Measurements from ENCODE around the gene FUS. TPM values are rescaled to one million over a fixed set of nuclear protein-coding genes. Genes with fewer than 3 reads are reported as not detected.

FUS gene
- total RNA-seq, 1 experiment from 2014 or later: 522 TPM

GRCh38 chr16:31141489-31142108 lies 38.3 kb upstream of the FUS start:
- ChIA-PET POLR2A (interaction anchor here (0.6 to 9.9 kb wide), 11 partner anchors 11 to 1021 kb away, joined by 3 to 84 read pairs (median 4); partner anchors contain the start of genes FUS, HSD3B7 and KAT8), CTCF (interaction anchor here (0.6 to 2.2 kb wide), 29 partner anchors 10 to 319 kb away, joined by 3 to 30 read pairs (median 5); partner anchors contain the start of genes ARMC5, HSD3B7, KAT8 and ZNF646), RAD21 (ENCODE audit: low non-redundant PET in 1 of 2, low total read pairs in 2 of 2, uncharacterized antibody in 2 of 2, unreplicated experiment in 2 of 2) (interaction anchor here (0.6 to 1.8 kb wide), 10 partner anchors 24 to 241 kb away, joined by 3 to 10 read pairs (median 4); partner anchors contain the start of genes HSD3B7 (in 2 of the 2), KAT8 (in 2 of the 2), ZNF646 (in 1 of the 2) and ZNF668 (in 1 of the 2))
- no TSS peak for BruUV-seq (replicated peaks)
- Histone ChIP-seq H3K36me3 (ENCODE audit: control insufficient read depth in 1 of 2, insufficient read depth in 2 of 2, low read length in 2 of 2) (no peaks in the 10 kb centered on the region), H3K79me2 (ENCODE audit: insufficient read depth, low read length) (no peaks in the 10 kb centered on the region), H3K9ac (ENCODE audit: low read length) (peak overlapping the region; percentile 69), H3K9me2 (ENCODE audit: insufficient read depth) (no peaks in the 10 kb centered on the region), H3K27me3 (ENCODE audit: insufficient read depth, low read length) (no peaks in the 10 kb centered on the region), H3K4me3 (replicated peaks in 1 of 2; ENCODE audit: low read depth in 1 of 2, low read length in 2 of 2) (peak overlapping the region; percentile 30 to 48), H3K9me3 (ENCODE audit: control insufficient read depth in 1 of 2, insufficient read depth in 1 of 2, low read depth in 1 of 2, low read length in 2 of 2) (no peaks in the 10 kb centered on the region), H3K27ac (ENCODE audit: low read depth, low read length) (peak overlapping the region; percentile 70), H3K4me1 (ENCODE audit: control insufficient read depth in 1 of 2, insufficient read depth in 2 of 2, low read length in 2 of 2) (peaks cover 36 to 53% of the 10 kb centered on the region in 2 experiments), H2AFZ (ENCODE audit: low read depth, low read length, poor library complexity, severe bottlenecking) (no peak overlapping the region), H4K20me1 (ENCODE audit: insufficient read depth) (no peaks in the 10 kb centered on the region), H3K4me2 (ENCODE audit: low read length) (peak overlapping the region; percentile 79)
- TF ChIP-seq, protein P1, sequence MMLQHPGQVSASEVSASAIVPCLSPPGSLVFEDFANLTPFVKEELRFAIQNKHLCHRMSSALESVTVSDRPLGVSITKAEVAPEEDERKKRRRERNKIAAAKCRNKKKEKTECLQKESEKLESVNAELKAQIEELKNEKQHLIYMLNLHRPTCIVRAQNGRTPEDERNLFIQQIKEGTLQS (IDR thresholded peaks at IDR 0.05): no peak
- TF ChIP-seq YY1 (IDR thresholded peaks at IDR 0.05; ENCODE audit: extremely low read depth, insufficient replicate concordance, low read depth, low read length) (no peak), RAD21 (IDR thresholded peaks at IDR 0.05; ENCODE audit: low read depth) (no peak), TCF7L2 (IDR thresholded peaks at IDR 0.05; ENCODE audit: borderline replicate concordance, extremely low read depth, insufficient read depth, insufficient read length) (no peak), EZH2phosphoT487 (IDR thresholded peaks at IDR 0.05; ENCODE audit: borderline replicate concordance) (no peak), ZBTB33 (IDR thresholded peaks at IDR 0.05; ENCODE audit: extremely low read depth, insufficient replicate concordance, low read length) (no peak), SP1 (IDR thresholded peaks at IDR 0.05; ENCODE audit: low read depth) (no peak), POLR2AphosphoS5 (IDR thresholded peaks at IDR 0.05; ENCODE audit: low read depth, low read length) (no peak), SIN3A (IDR thresholded peaks at IDR 0.05; ENCODE audit: low read depth) (no peak), EZH2 (IDR thresholded peaks at IDR 0.05) (no peak), FOSL1 (IDR thresholded peaks at IDR 0.05; ENCODE audit: low read depth) (no peak), ZNF274 (IDR thresholded peaks at IDR 0.05; ENCODE audit: low read depth, low read length) (no peak), EGR1 (IDR thresholded peaks at IDR 0.05; ENCODE audit: low read depth) (no peak), ZFX (IDR thresholded peaks at IDR 0.05) (no peak), POLR2A (IDR thresholded peaks at IDR 0.05; ENCODE audit: borderline replicate concordance, extremely low read depth, insufficient read depth, insufficient read length) (no peak)
- TF ChIP-seq, protein P2, sequence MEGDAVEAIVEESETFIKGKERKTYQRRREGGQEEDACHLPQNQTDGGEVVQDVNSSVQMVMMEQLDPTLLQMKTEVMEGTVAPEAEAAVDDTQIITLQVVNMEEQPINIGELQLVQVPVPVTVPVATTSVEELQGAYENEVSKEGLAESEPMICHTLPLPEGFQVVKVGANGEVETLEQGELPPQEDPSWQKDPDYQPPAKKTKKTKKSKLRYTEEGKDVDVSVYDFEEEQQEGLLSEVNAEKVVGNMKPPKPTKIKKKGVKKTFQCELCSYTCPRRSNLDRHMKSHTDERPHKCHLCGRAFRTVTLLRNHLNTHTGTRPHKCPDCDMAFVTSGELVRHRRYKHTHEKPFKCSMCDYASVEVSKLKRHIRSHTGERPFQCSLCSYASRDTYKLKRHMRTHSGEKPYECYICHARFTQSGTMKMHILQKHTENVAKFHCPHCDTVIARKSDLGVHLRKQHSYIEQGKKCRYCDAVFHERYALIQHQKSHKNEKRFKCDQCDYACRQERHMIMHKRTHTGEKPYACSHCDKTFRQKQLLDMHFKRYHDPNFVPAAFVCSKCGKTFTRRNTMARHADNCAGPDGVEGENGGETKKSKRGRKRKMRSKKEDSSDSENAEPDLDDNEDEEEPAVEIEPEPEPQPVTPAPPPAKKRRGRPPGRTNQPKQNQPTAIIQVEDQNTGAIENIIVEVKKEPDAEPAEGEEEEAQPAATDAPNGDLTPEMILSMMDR (IDR thresholded peaks at IDR 0.05 in 2 of 3, conservative IDR thresholded peaks at IDR 0.05 in 1 of 3; ENCODE audit: borderline replicate concordance in 1 of 3, insufficient read depth in 1 of 3, low read depth in 2 of 3, low read length in 2 of 3): no peak
- DNase-seq (ENCODE audit: low read depth, low spot score) (no peak), ATAC-seq (no peak)
- intact Hi-C loops (cut with micrococcal nuclease): loop anchor here (1.0 kb wide), 2 partner anchors 24 to 47 kb away; partner anchors contain the start of genes KAT8 and VKORC1
